ENCODE measurements around the gene MGMT.

The MGMT gene

GRCh38 chr10:129621062-129621461 lies 154.0 kb downstream of the MGMT start:
- no peak for DNase-seq
- TF ChIP-seq POLR2A (IDR thresholded peaks at IDR 0.05; ENCODE audit: low read length) (no peak), GATA1 (IDR thresholded peaks at IDR 0.05; ENCODE audit: low read depth, low read length) (no peak)

GRCh38 chr10:129621693-129622092 lies 154.7 kb downstream of the MGMT start:
- TF ChIP-seq GATA1 (IDR thresholded peaks at IDR 0.05; ENCODE audit: low read depth, low read length) = no peak
- TF ChIP-seq POLR2A (IDR thresholded peaks at IDR 0.05; ENCODE audit: low read length) = no peak
- DNase-seq = no peak

GRCh38 chr10:129622291-129622690 lies 155.2 kb downstream of the MGMT start:
- TF ChIP-seq GATA1 (IDR thresholded peaks at IDR 0.05; ENCODE audit: low read depth, low read length) (no peak), POLR2A (IDR thresholded peaks at IDR 0.05; ENCODE audit: low read length) (no peak)
- no peak for DNase-seq

GRCh38 chr10:129622736-129623135 lies 155.7 kb downstream of the MGMT start:
- DNase-seq = no peak
- TF ChIP-seq GATA1 (IDR thresholded peaks at IDR 0.05; ENCODE audit: low read depth, low read length) = no peak
- no peak for TF ChIP-seq POLR2A (IDR thresholded peaks at IDR 0.05; ENCODE audit: low read length)

- no peak for DNase-seq
Measured at GRCh38 chr10:129624526-129624925, 157.5 kb downstream of the MGMT start.

GRCh38 chr10:129626309-129626708 lies 159.3 kb downstream of the MGMT start:
- no peak for TF ChIP-seq GATA1 (IDR thresholded peaks at IDR 0.05; ENCODE audit: low read depth, low read length)
- no peak for TF ChIP-seq POLR2A (IDR thresholded peaks at IDR 0.05; ENCODE audit: low read length)
- no peak for DNase-seq

More at GRCh38 chr10:129624526-129624925, 157.5 kb downstream of the MGMT start:
- TF ChIP-seq POLR2A (IDR thresholded peaks at IDR 0.05; ENCODE audit: low read length) (no peak), GATA1 (IDR thresholded peaks at IDR 0.05; ENCODE audit: low read depth, low read length) (no peak)

GRCh38 chr10:129626796-129627435 lies 159.9 kb downstream of the MGMT start:
- no peak for DNase-seq
- TF ChIP-seq GATA1 (IDR thresholded peaks at IDR 0.05; ENCODE audit: low read depth, low read length) (no peak), POLR2A (IDR thresholded peaks at IDR 0.05; ENCODE audit: low read length) (no peak)

DNA sequence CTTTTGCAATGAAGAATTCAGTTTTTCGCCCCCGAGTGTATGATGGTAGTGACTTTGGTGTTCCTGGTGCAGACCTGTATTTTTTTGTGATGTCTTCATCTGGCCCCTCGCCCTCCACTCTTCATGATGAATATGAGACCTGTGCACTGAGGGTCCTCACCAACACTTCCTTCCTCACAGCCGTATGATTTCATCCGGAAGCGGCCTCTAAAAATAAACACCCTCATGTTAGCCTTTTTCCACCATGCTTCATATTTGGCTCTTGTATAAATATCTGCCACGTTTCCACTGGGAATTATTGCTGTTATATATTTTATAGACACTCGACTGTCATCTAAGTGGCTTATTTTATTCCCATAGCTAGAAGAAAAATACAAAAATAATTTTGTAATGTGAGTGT lies 160.4 kb downstream of the MGMT start:
- no peak for TF ChIP-seq GATA1 (IDR thresholded peaks at IDR 0.05; ENCODE audit: low read depth, low read length)
- no peak for TF ChIP-seq POLR2A (IDR thresholded peaks at IDR 0.05; ENCODE audit: low read length)

GRCh38 chr10:129628823-129629222 lies 161.8 kb downstream of the MGMT start:
- no peak for DNase-seq
- no peak for TF ChIP-seq POLR2A (IDR thresholded peaks at IDR 0.05; ENCODE audit: low read length)

More for the DNA sequence above, 160.4 kb downstream of the MGMT start:
- DNase-seq = no peak

GRCh38 chr10:129629911-129630310 lies 162.9 kb downstream of the MGMT start:
- TF ChIP-seq POLR2A (IDR thresholded peaks at IDR 0.05; ENCODE audit: low read length) = no peak
- no peak for DNase-seq

DNA sequence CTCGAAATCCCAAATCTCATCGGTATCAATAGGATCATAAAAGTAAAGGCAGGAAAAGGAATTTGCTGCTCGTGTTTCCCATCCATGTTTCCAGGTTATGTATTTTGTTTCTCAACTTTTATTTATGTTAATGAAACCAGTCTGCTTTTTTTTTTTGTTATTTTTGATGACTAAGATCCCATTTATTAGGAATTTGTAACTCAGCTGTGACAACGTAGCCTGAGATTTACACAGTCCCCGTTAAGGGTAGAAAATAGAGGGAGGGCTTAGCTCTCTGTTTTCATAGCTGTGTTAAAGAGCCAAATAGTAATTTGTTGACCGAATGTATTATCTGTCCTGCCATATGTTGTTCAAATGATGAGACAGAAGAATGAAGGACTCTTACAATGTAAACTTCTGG lies 164.0 kb downstream of the MGMT start:
- TF ChIP-seq POLR2A (IDR thresholded peaks at IDR 0.05; ENCODE audit: low read length) (no peak), GATA1 (IDR thresholded peaks at IDR 0.05; ENCODE audit: low read depth, low read length) (no peak)
- DNase-seq = no peak

- DNase-seq = no peak
- no peak for TF ChIP-seq POLR2A (IDR thresholded peaks at IDR 0.05; ENCODE audit: low read length)
- TF ChIP-seq GATA1 (IDR thresholded peaks at IDR 0.05; ENCODE audit: low read depth, low read length) = no peak
Measured at GRCh38 chr10:129631870-129632623, 165.0 kb downstream of the MGMT start.

DNA sequence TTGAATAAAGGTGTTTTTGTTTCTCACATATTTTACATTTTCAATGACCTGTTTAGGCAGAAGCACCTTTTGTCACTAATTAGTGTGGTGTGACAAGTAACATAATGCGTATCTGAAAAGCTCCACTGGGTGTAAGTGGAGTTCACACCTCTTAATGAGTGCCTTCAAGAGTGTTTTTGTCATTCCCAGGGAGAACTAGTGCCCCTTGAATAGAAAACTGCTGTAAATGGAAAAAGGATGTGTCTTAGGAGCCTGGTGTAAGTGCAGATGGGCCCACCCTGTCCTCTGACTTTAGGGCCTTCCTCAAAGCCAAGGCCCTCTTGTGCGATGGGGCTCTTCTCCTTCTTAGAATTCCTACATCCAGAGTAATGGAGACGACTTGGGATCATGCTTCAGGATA lies 170.0 kb downstream of the MGMT start:
- no peak for TF ChIP-seq GATA1 (IDR thresholded peaks at IDR 0.05; ENCODE audit: low read depth, low read length)
- no peak for TF ChIP-seq POLR2A (IDR thresholded peaks at IDR 0.05; ENCODE audit: low read length)
- no peak for DNase-seq

DNA sequence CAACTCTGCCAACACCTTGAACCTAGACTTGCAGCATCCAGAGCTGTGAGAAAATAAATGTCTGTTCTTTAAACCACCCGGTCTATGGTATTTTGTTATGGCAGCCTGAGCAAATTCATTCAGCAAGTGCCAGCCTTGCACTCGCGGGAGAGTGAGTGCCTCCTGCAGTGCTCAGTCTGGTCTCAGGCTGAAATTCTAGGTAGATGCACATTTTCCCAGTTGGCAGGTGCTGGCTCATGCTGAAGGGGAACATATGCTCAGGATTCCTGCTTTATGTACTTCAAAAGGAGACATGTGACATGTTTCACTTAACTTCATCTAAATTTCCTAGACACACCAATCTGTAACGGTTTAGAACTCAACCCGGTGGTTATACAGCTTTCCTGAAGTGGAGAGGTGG lies 170.8 kb downstream of the MGMT start:
- no peak for DNase-seq
- TF ChIP-seq GATA1 (IDR thresholded peaks at IDR 0.05; ENCODE audit: low read depth, low read length) (no peak), POLR2A (IDR thresholded peaks at IDR 0.05; ENCODE audit: low read length) (no peak)

- DNase-seq = no peak
- TF ChIP-seq GATA1 (IDR thresholded peaks at IDR 0.05; ENCODE audit: low read depth, low read length) (no peak), POLR2A (IDR thresholded peaks at IDR 0.05; ENCODE audit: low read length) (no peak)
Measured at GRCh38 chr10:129641351-129641750, 174.3 kb downstream of the MGMT start.

All from erythroblast (primary cell).